Mucosa of descending colon (tissue), 3 donors: ENCODE measurements around the gene SCAP. TPM values are rescaled to one million over a fixed set of nuclear protein-coding genes. Genes with fewer than 3 reads are reported as not detected.
A peak's percentile ranks its signal among the peaks of the same experiment; 100 is the strongest.

Source experiments
- ATAC-seq: fragments of 200-7000 bp; cut with Tn5 transposase; one replicate; pipeline ENCODE4 v1.9.1; 2020; ENCODE audit warnings: mild to moderate bottlenecking, moderate library complexity
- DNase-seq, 3 donors: peaks; one replicate each; pipeline ENCODE4 v3.0.0-alpha.2; 2020
- H3K36me3 ChIP-seq: fragments of 200-600 bp; one replicate; pipeline ENCODE4 v1.8.0; 2021; ENCODE audit warnings: low read depth, mild to moderate bottlenecking
- H3K4me1 ChIP-seq: fragments of 200-600 bp; one replicate; pipeline ENCODE4 v1.8.0; 2021; ENCODE audit warnings: low read depth, mild to moderate bottlenecking
- H3K4me3 ChIP-seq: fragments of 200-600 bp; one replicate; pipeline ENCODE4 v1.8.0; 2021; ENCODE audit warnings: mild to moderate bottlenecking
- H3K9me3 ChIP-seq: fragments of 200-600 bp; one replicate; pipeline ENCODE4 v1.8.0; 2021; ENCODE audit warnings: mild to moderate bottlenecking
- CTCF ChIP-seq: fragments of 200-600 bp; IDR thresholded peaks from one replicate; pipeline ENCODE4 v1.8.0; 2022; ENCODE audit warnings: antibody characterized with exemption, mild to moderate bottlenecking
- intact Hi-C, 2 donors: fragments of 100-400 bp; cut with DNase I in 1 of 2; cut with micrococcal nuclease in 1 of 2; formaldehyde crosslinking; loops; one replicate each; pipeline versions ENCODE4 v1.11.0 to v1.11.1; 2022; cut with DNase I, micrococcal nuclease
- total RNA-seq, 3 donors: library from RNA; stranded (reverse); fragmentation: NEBNext Ultra II Directional in 2 of 3; extraction: Animal tissue kit (Norgen Biotek cat#: 25700) in 2 of 3; gene quantifications; one replicate each; pipeline versions ENCODE4 v1.2.1 to v1.2.4, GENCODE V29; 2021 to 2023
- donor health status: DM: no; HTN: no; CAD: no; lungs with moderate emphysema.
- donor health status: DM: no; HTN: no; CAD: no.
- donor health status: DM: no; HTN: yes; CAD: no.

SCAP gene
- total RNA-seq, 3 donors from 2014 or later = 107 to 151 (median 115) TPM

GRCh38 chr3:47367631-47368030 lies 108.1 kb downstream of the SCAP start:
- TF ChIP-seq CTCF = no peak
- no peak for DNase-seq
- Histone ChIP-seq H3K4me1 (peaks cover 10% of the 10 kb centered on the region), H3K36me3 (no peaks in the 10 kb centered on the region), H3K4me3 (no peak overlapping the region), H3K9me3 (no peaks in the 10 kb centered on the region)
- intact Hi-C loops = no loop called here
- no peak for ATAC-seq

GRCh38 chr3:47366833-47367232 lies 108.9 kb downstream of the SCAP start:
- ATAC-seq (no peak), DNase-seq (no peak)
- no peaks in the 10 kb centered on the region for H3K36me3 ChIP-seq
- H3K4me1 ChIP-seq = peaks cover 10% of the 10 kb centered on the region
- H3K4me3 ChIP-seq = no peak overlapping the region
- intact Hi-C loops = no loop called here
- H3K9me3 ChIP-seq = no peaks in the 10 kb centered on the region
- no peak for TF ChIP-seq CTCF

GRCh38 chr3:47365213-47366153 lies 110.3 kb downstream of the SCAP start:
- peaks cover 10% of the 10 kb centered on the region for H3K4me1 ChIP-seq
- ATAC-seq (peak; percentile 66), DNase-seq (peak in 1 of 3 donors; percentile 17)
- H3K9me3 ChIP-seq = no peaks in the 10 kb centered on the region
- no peak for TF ChIP-seq CTCF
- H3K4me3 ChIP-seq = no peak overlapping the region
- intact Hi-C loops = no loop called here
- no peaks in the 10 kb centered on the region for H3K36me3 ChIP-seq

Other genes with a start within 250 kb of the SCAP start
- gene KIF9, start 193.1 kb downstream of the SCAP start, total RNA-seq = 1 to 10 TPM; 5.8 to 9.5 (median 6.1) TPM
- 10 to 100 TPM; 17.0 to 28.7 (median 21.5) TPM for gene KLHL18, start 193.0 kb downstream of the SCAP start, total RNA-seq
- 10 to 100 TPM; 36.7 to 48.2 (median 43.6) TPM for gene PTPN23, start 94.9 kb downstream of the SCAP start, total RNA-seq
- 10 to 100 TPM; 21.2 to 26.9 (median 25.9) TPM for gene ELP6, start 37.8 kb upstream of the SCAP start, total RNA-seq
- gene CSPG5, start 102.9 kb upstream of the SCAP start, total RNA-seq = 1 to 10 TPM in 1 of 3 donors, under 1 TPM in 2; 0.58 to 1.7 (median 0.60) TPM